GM18502 (cell line): Measurements from ENCODE around the gene RBM33.
"Not testable (repeated sequence)": the region's sequence is repeated elsewhere in the genome, so short reads cannot be mapped to it uniquely, and the experiment has no call there.

ENCODE experiments used
- ATAC-seq: cut with Tn5 transposase; IDR thresholded peaks from one replicate; pipeline ENCODE4 v1.9.1; 2021; ENCODE audit warnings: mild to moderate bottlenecking; ENCODE audit not compliant: unreplicated experiment, poor library complexity

RBM33 gene, protein sequence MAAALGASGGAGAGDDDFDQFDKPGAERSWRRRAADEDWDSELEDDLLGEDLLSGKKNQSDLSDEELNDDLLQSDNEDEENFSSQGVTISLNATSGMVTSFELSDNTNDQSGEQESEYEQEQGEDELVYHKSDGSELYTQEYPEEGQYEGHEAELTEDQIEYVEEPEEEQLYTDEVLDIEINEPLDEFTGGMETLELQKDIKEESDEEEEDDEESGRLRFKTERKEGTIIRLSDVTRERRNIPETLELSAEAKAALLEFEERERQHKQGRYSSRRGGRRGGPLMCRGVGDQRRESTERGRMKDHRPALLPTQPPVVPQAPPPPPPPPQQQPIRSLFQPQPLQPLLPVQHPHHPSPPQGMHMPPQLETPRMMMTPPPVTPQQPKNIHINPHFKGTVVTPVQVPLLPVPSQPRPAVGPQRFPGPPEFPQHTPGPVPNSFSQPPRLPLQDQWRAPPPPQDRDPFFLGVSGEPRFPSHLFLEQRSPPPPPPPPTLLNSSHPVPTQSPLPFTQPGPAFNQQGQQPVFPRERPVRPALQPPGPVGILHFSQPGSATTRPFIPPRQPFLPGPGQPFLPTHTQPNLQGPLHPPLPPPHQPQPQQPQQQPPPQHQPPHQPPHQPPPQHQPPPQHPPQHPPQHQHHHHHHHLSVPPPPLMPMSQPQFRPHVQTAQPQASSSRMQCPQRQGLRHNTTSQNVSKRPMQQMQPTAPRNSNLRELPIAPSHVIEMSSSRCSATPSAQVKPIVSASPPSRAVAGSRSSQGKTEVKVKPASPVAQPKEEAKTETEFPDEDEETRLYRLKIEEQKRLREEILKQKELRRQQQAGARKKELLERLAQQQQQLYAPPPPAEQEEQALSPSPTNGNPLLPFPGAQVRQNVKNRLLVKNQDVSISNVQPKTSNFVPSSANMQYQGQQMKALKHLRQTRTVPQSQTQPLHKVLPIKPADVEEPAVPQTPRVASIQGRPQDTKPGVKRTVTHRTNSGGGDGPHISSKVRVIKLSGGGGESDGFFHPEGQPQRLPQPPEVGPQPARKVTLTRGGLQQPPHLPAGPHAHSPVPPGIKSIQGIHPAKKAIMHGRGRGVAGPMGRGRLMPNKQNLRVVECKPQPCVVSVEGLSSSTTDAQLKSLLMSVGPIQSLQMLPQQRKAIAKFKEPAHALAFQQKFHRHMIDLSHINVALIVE

DNA sequence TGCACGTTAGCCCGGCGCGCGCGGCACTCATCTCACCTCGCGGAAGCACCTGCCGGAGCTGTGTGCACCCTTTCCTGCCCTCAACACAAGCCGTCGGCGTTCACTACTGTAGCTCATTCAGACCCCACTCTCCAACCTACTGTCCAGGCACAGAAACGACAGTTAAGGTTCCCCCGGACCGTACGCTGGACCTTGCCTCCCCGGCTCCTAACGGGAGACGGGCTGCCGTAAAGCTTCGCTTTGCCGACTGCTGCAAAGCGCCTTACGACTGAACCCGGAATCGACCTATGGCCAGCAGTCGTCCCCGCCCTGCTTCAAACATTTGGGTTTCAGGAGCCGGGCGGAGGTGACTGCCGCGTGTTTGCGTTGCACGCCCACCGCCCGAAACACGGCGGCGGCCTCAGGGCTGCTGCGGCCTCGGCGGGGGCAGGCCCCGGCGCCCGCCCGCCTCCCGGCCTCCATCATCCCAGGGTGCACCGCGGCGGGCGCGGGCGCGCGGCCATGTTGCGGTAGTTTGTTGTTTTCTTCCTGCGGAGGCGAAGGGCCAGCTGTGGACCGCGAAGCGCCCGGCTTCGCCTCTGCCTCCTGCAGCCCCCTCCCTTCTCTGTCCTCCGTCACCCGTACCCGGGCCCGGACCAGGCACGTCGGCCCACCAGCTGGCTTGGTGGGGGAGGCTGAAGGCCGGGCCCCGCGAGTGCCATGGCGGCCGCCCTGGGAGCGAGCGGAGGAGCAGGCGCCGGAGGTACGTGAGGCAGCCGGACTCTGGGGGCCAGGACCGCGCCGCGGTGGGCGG, at the start of gene RBM33:
Gene RBM33 (plus strand): TSS at position 484 of the 793 bp plus-strand sequence. CDS start 216 bp downstream, at position 700.
- peak; percentile 85 for ATAC-seq

DNA sequence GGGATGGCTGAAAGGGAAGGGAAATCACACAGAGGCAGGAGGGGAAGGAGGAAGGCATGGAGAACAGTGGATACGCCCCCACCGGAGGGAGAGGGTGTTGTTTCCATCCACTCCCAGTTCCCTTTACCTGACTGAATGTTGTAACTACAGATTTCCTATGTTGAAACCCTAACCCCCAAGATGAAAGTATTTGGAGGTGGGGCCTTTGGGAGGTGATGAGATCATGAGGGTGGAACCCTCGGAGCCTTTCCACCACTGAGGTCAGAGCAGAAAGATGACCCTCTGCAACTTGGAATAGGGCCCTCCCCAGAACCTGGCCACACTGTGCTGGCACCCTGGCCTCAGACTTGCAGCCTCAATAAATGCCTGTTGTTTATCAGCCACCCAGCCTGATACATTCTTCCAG, 49.5 kb upstream of the RBM33 start:
- no peak for ATAC-seq

DNA sequence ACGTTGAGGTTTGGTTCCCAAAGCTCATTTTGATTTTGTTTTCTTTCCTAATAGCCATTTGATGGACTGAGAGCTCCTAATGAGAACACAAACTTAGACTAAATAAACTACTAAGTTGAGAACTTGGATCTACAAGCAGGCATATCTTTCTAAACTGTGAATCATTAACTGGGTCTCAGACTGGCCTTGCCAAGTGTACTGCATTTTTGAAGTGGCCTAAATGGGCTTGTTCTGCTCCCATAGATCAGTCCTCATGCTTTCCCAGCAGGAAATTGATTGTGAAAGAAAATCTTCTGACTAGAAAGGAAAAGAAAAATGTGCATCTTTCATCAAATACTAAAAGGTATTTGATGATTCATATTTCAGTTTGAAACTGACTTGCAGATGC, 46.7 kb upstream of the RBM33 start:
- no peak for ATAC-seq

DNA sequence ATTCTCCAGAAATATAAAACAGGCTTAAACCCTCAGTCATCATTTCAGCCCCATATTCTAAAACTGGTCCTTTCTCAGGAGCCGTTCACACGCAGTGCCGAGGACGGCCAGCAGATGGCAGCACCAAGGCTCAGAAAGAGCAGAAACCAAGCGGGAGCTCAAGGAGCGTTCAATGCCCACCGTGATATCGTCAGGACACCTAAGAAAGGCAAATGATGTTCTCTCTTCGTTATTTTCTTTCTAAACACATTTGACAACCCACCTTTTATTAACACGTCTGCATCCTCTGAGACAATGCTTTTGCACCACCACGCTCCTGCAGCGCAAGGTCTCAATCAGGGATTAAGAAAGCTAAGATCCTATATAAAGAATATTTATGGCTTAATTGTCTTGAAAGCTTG, 45.7 kb upstream of the RBM33 start:
- peak; percentile 79 for ATAC-seq

DNA sequence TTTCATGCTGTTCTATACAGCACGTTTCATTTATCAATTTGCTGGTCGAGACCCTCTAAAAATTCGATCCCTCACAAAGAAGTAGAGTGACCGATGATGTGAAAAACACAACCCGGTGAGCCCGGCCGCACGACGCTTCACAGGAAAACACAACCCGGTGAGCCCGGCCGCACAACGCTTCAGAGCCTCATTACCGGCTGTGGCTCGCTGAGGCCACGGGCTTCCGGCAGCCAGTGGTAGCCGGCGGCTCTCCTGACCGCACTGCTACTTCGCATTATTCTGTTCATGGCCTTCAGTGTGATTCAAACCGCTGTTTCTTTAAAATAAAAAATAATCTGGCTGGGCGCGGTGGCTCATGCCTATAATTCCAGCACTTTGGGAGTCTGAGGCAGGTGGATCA, 42.3 kb upstream of the RBM33 start:
- no peak for ATAC-seq

DNA sequence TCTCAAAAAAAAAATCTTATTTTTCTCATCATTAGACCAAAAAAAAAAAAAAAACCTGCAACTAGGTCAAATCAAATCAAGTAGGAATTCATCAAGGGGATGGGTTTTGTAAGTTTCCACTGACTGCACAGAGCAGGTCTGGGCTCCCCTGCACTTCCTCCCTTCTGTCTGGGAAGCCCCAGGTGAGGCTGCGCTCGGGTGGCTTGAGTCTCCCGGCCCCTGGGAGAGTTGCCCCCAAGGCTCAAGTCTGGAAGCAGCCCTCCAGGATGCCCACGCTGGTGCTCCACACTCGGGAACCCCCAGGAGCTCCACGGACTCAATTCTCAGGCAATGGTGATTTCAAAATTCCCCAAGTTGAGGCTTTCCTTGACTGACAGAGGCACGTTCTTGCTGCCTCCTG, 41.7 kb upstream of the RBM33 start:
- no peak for ATAC-seq

DNA sequence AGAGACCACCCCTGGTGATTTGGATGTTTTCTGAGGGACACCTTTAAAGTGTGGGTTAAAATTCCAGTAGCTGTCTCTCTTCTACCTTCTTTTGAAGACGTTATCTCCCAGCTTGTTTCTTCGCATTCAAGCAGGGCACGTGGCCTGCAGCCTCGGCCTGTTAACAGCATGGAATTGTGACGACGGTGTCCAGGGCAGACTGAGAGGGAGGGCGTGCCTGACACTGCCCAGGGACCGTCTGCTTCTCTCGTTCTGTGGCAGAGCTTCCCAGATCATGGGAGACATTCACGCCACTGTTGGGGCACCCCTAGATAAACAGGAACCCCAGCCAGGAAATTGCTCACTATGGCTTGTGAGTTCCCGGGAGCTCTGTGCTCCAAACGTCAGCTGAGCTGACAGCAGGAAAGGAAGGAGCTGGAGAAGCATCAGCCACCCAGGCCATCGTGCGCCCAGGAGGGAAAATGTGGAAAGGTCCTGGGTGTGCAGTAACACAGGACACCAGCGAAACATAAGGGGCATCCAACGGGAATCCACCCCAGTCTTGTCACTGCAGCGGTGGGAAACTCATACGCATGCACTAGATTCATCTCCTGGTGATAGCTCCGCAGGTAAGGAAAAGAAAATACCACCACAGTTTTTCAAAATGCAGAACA, 41.1 kb upstream of the RBM33 start:
- ATAC-seq: no peak

DNA sequence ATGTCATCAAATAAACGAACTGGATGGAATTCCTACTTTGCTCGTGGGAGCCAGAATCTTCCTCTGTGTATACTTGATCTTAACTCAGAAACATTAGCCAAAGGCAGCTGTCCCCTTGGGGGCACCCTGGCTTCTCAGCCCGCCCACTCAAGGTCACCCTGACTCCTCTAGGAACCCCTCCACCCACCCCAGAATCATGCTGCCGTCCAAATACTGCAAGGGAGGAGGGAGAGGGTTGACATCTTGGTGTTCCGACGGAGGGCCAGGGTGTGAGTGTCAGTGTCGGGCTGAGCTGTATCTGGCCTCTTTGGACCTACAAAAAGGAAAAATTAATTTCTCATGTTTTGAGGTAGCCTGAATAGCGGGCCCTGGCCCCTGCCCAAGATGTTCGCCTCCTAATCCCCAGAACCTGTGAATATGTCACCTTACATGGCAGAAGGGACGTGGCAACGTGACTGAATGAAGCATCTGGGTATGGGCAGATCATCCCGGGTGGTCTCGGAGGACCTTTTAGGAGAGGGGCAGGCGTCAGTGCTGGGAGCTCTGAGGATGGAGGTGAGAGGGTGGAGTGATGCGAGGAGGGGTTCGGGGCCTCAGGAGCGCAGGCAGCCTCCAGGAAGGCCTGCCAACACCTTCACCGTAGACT, 40.5 kb upstream of the RBM33 start:
- no peak for ATAC-seq

DNA sequence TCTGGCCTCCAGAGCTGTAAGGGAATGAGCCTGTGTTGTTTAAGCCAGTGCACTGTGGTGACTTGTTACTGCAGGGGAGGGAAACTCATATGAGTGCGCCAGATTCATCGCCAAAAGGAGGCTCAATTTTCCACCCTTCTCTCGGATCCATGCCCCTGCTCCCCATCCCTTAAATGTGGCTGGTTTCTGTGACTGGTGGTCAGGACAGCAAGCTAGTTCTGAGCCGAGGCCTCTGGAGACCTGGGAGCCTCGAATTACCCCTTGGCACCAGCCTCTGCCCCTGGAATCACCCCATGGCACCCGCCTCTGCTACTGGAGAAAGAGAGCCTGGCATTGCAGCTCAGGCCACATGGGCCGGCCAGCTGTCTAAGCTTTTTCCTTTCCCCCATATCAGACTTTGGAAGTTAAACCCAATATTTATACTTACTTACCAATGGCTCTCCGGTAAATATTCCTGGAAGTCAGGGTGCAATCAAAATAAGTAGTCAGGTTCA, 39.9 kb upstream of the RBM33 start:
- no peak for ATAC-seq

DNA sequence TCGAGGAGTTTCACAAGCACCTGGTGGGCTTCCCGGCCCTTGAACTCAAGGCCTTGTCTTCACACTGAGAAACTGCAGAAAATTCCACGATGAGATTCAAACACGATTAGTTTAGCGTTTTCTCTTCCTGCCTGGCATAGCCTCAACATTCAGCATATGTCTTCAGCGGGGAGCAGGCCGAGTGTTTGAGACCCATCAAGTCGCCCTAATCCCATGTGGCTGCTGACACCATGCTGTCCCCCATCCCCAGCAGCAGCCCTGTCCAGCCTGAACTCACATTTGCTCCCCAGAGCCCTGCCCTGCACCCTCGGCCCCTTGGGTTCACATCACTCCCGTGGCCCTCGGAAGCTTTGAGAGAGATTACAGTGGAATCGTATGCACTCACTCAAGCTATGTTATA, 35.3 kb upstream of the RBM33 start:
- ATAC-seq: no peak

DNA sequence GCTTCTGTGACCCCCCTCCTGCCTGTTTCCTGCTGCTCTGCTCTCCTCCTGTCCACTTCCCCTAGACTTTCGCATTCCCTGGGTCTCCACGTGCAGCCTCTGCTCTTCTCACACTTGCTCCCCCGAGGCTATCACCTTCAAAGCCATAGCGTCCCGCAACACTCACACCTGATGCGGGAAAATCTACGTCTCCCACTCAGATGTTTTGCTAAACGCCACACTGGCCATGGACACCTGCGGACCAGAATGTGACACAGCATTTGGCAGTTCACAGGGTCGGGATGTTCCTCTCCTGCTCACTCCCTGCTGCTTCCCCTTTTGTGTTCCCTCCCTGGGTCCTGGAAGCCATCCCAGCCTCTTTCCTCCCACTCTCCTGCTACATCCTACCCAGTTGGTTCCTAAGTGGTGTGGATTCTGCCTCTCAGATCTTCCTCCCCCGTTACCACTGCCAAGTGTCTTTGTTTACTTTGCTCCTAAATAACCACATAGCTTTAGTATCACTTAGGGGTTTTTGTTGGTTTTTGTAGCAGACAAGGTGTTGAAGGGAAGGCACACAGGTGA, 33.7 kb upstream of the RBM33 start:
- no peak for ATAC-seq

DNA sequence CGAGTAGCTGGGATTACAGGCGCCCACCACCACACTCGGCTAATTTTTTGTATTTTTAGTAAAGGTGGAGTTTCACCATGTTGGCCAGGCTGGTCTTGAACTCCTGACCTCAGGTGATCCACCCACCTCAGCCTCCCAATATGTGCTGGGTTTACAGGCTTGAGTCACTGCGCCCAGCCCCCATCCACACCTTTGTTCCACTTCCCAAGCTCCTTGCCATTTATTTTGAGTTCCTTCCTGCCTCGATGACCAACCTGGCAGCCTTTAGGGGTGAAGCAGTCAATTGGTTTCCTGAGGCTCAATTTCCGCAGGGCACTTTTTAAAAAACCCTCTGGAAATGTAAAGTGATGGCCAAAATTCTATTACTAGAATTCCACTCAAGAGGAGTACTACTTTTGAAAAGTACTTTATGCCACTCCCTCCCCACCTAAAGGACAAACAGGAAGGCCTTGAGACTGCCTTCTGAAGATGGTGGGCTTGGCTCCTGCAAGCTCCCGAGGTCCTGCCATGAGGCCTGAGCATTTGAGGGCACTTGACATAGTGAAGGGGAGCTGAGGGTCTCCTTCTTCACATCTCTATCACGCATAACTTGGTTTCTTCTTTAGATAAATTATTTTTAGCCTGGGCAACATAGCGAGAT, 32.5 kb upstream of the RBM33 start:
- ATAC-seq: no peak

DNA sequence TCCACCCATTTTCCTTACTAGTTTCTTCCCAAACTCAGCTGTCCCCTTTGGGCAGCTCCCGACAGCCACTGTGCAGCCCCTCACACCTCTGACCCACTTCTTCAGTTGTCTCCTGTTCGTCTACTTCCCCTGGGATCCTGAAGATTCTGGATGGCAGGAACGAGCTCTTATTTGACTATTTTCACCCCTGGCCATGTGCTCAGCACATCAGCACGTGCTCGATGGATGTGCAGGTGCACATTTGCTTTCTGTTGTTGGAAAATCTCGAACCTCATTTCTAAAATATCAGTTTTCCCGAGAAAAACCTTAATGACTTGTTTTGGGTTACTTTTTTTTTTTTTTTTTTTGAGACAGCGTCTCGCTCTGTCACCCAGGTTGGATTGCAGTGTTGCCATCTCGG, 31.8 kb upstream of the RBM33 start:
- ATAC-seq: no peak

DNA sequence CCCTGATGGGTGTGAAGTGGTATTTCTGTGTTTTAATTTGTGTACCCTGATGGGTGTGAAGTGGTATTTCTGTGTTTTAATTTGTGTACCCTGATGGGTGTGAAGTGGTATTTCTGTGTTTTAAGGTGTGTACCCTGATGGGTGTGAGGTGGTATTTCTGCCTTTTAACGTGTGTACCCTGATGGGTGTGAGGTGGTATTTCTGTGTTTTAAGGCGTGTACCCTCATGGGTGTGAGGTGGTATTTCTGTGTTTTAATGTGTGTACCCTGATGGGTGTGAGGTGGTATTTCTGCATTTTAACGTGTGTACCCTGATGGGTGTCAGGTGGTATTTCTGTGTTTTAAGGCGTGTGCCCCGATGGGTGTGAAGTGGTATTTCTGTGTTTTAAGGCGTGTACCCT, 29.4 kb upstream of the RBM33 start:
- not testable (repeated sequence) for ATAC-seq

DNA sequence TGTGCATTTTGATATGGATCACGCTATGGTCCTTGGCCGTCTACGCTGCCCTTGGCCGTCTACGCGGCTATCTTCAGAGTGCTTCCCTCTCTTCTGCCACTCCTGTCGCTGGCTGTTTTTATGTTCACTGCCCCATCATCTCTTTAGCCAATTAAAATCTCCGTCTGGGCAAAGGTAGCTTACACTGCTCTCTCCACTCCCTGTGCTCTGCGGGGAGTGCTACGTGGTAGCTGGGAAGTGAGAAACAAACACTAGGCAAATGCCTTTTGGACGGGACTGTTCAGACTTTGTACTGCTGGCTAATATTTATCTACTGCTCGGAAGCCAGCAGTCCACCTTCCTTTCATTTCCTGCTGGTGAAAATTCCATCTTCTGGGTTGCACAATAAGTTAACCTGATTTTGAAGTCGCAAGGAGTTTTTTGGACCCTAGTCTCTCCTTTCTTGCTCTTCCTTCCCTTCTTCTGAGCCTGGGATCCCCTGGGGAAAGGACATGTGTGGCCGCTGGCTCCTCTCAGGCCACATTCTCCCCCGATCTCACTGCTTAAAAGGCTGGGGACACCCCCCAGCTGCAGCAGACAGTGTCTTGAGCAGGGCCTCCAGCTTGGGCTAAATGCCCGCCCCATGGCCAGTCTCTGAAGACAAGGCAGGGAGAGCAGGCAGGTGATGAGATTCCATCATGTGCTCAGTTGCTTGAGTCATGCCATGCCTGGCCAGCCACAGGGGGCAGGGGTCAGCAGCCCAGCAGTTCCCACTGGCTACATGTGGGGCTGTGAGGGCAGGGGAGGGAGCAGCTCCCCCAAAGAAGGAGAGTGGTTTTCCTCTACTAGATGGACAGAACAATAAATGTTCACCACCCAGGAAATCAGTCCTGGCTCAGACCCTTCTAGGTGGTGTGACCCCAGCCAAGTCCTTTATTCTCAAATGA, 25.5 kb upstream of the RBM33 start:
- ATAC-seq: no peak

DNA sequence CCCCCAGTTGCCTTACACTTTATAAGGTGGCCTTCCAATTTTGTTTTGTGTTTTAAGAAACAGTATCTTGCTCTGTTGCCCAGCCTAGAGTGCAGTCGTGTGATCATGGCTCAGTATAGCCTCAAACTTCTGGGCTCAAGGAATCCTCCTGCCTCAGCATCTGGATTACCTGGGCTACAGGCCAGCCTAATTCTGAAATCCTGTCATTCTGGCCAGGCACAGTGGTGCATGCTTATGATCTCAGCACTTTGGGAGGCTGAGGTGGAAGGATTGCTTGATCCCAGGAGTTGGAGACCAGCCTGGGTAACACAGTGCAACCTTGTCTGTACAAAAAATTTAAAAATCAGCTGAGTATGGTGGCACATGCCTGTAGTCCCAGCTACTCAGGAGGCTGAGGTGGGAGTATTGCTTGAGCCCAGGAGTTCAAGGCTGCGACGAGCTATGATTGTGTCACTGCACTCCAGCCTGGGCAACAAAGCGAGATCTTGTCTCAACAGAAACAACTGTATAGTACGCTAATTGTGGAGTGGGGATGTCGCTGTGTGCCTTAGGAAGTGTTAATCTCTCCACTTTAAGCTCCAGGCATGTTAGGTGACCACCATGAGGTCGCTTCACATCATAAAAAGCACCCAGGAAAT, 24.7 kb upstream of the RBM33 start:
- no peak for ATAC-seq

DNA sequence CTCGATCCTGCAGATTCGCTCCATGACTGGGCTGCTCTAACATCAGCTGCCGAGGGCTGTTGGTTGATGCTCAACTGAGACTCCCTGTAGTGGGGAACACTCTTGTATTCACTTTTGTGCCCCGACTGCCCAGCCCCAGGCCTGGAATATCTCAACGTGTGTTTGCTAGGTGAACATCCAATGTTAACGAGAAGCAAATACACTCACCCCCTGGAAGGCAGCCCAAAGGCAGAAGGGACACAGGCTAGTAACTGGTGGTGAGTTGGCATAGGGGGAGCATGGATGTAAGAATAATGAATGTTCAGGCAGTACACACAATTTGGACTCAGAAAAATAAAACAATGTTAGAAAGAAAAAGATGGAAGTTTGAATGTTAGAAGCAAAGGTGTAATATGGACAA, 24.0 kb upstream of the RBM33 start:
- ATAC-seq: no peak
